Fibroblast of mammary gland (primary cell): ENCODE results near the gene MNAT1.

Experiments
- DNase-seq: peaks from one replicate; pipeline ENCODE4 v3.0.0-alpha.2; 2010; ENCODE audit warnings: low read depth
- H3K4me3 ChIP-seq: 2 replicates; pipeline ENCODE4 v1.5.1; 2011; ENCODE audit warnings: low read depth, mild to moderate bottlenecking, low read length, moderate library complexity; ENCODE audit not compliant: control insufficient read depth
- CTCF ChIP-seq: conservative IDR thresholded peaks from 2 replicates; pipeline ENCODE4 v1.5.1; 2011; ENCODE audit warnings: low read depth, low read length, inconsistent platforms; ENCODE audit not compliant: control insufficient read depth, insufficient read depth

MNAT1 gene

GRCh38 chr14:60965402-60965801, 230.8 kb downstream of the MNAT1 start:
- peak; percentile 87 for DNase-seq
- no peak for TF ChIP-seq CTCF
- no peak overlapping the region for H3K4me3 ChIP-seq

- no peak for DNase-seq
- TF ChIP-seq CTCF: no peak
- no peak overlapping the region for H3K4me3 ChIP-seq
Observed at GRCh38 chr14:60968099-60968498, 233.5 kb downstream of the MNAT1 start.

GRCh38 chr14:60968671-60969070, 234.1 kb downstream of the MNAT1 start:
- no peak overlapping the region for H3K4me3 ChIP-seq
- no peak for TF ChIP-seq CTCF
- DNase-seq: no peak

GRCh38 chr14:60970146-60970545, 235.6 kb downstream of the MNAT1 start:
- no peak overlapping the region for H3K4me3 ChIP-seq
- no peak for DNase-seq

GRCh38 chr14:60971271-60971670, 236.7 kb downstream of the MNAT1 start:
- no peak overlapping the region for H3K4me3 ChIP-seq
- no peak for TF ChIP-seq CTCF
- DNase-seq: no peak

More at GRCh38 chr14:60970146-60970545, 235.6 kb downstream of the MNAT1 start:
- TF ChIP-seq CTCF: no peak

- DNase-seq: no peak
- H3K4me3 ChIP-seq: no peak overlapping the region
- no peak for TF ChIP-seq CTCF
Observed at GRCh38 chr14:60972295-60972694, 237.7 kb downstream of the MNAT1 start.

GRCh38 chr14:60973070-60973469, 238.5 kb downstream of the MNAT1 start:
- no peak for DNase-seq
- H3K4me3 ChIP-seq: no peak overlapping the region
- TF ChIP-seq CTCF: no peak
